NCI-H1105 (cell line): Measurements from ENCODE around the gene AMOTL1.
"Not testable (repeated sequence)": the region's sequence is repeated elsewhere in the genome, so short reads cannot be mapped to it uniquely, and the experiment has no call there.

Experiments
- DNase-seq: peaks from one replicate; lab custom pipeline; 2025; lab: John Stamatoyannopoulos, UW

Gene AMOTL1

GRCh38 chr11:94791942-94792341 lies 23.8 kb downstream of the AMOTL1 start:
- not testable (repeated sequence) for DNase-seq

GRCh38 chr11:94792451-94792850 lies 24.3 kb downstream of the AMOTL1 start:
- no peak for DNase-seq

GRCh38 chr11:94793002-94793401 lies 24.8 kb downstream of the AMOTL1 start:
- no peak for DNase-seq

DNA sequence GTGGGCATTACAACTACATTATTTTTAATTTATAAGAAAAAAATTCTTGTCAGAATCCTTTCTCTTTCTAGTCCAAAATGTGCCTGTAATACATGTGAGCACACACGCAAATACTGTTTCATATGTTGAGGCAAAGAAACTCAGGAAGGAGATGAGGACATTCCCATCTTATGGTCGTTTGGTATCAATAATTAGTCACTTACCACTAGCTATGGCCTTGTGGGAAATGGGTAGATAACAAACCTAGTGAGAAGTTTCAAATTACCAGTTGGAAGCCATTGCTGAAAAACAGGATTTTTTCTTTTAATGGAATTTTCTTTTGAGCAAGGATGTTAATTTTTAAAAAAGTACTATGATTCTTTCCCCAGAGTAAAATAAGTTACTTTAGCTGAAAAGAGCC lies 25.7 kb downstream of the AMOTL1 start:
- no peak for DNase-seq

- DNase-seq: no peak
Measured at GRCh38 chr11:94794287-94795168, 26.4 kb downstream of the AMOTL1 start.

GRCh38 chr11:94795476-94796189 lies 27.5 kb downstream of the AMOTL1 start:
- no peak for DNase-seq

GRCh38 chr11:94796190-94796580 lies 28.0 kb downstream of the AMOTL1 start:
- no peak for DNase-seq

DNA sequence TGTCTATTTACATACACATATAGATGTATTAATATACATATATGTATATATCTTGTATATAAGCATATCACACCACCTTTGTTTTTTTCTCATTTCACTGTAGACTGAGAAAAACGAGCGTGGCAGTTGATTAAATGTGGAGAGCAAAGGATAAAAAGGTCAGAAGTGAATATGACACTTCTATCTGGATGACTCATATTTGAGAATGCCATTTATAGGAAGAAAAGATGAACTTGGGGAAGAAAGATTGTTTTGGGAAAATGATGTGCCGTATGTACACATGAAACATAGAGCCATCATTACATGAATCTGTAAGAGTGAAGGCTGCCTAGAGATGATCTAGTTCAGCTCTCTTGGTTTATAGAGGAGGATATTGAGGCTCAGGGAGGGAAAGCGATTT lies 28.7 kb downstream of the AMOTL1 start:
- no peak for DNase-seq

GRCh38 chr11:94799726-94800125 lies 31.6 kb downstream of the AMOTL1 start:
- no peak for DNase-seq

DNA sequence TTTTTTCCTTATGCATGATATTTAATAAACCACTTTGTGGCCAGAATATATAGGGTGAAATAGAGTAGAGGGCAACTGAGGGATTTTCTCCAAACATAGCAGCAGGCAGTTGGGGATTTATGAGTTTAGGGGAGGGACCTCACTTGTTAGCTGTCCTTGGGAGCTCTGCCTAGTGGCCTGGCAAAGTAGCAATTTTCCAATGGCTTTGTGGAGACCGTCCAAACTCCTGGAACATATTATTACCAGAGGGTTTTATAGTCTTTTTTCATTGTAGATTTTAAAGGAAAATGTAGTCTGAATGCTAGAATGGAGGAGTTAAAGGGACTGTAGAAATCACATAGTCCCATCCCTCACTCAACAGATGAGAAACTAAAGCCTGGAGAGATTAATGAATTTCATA lies 32.3 kb downstream of the AMOTL1 start:
- no peak for DNase-seq

DNA sequence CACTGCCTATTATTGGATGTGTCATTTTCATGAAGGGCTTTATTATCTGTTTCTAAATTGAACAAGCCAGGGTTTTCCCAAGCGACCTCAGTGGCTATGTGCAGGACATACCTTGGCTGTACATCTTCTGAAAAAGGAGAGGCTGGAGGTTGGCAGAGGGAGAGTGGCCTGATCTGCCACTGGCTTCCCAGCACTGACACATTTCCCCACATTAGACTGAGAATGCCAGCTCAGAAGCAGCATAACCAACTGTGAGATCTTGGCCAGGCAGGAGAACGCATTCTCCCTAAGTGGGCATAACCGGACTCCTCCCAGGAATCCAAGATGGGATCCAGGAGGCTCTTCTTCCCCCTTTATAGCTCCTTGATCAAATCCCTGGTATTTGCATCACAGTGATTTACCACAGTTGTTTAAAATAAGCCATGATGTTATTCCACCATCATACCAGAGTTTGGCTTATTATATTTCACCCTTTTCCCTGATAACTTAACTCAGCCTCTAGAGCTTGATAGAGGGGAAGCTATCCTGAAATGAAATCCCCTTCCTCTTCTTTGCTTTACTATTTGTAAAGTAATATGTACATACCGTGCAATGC lies 33.8 kb downstream of the AMOTL1 start:
- no peak for DNase-seq

DNA sequence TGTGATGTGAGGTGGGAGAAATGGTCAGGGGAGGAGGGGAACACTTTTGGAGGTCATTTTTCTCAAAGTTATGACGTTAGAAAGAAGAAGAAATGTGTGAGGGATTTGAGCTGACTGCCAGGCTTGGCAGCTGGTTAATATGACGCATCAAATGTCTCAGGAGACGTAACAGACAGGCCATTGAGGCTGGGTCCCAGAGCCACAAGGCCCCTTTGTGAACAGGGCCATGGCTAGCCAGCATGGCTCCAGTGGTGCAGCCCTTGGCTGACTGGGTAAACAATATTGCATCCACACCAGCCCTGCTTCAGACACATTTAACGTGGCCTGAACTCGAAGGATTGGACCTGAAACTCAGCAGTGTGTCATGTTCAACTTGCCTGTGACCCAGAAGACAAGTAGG lies 34.3 kb downstream of the AMOTL1 start:
- DNase-seq: no peak

- DNase-seq: no peak
Measured at GRCh38 chr11:94803491-94803890, 35.3 kb downstream of the AMOTL1 start.

DNA sequence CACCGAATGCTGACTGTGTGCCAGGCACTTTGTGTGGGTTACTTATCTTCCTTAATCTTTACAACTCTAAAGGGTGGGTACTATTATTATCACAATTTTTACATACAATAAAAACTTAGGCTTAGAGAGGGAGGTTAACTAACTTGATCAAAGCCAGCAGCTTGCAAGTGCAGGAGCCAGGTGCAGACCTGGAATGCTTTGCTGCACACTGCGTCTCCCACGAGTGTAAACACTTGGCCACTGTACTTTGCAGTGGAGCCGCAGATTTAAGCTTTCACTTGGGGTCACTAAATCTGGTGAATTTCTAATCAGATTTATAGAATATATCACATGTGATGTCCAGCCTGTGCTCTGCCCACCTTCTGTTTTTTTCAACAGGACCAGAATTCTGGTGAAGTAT lies 36.7 kb downstream of the AMOTL1 start:
- no peak for DNase-seq

DNA sequence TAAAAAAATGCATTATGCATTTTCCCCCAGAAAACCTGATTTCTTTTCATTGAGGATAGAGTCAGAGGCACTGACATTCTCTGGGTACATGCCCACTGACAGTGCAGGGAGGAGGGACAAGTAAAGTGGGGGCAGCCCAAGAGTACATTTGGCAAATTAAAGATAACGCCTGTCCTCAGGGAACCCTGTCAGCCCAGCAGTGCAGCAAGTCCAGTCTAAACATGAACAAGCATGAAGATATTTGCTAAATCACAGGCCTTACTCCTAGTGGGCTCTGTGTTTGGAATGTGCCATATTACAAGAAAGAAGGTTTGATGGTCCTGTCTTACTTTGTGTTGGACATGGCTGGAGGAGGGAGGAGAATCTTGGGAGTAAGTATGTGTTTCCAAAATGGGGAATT lies 37.9 kb downstream of the AMOTL1 start:
- DNase-seq: no peak

DNA sequence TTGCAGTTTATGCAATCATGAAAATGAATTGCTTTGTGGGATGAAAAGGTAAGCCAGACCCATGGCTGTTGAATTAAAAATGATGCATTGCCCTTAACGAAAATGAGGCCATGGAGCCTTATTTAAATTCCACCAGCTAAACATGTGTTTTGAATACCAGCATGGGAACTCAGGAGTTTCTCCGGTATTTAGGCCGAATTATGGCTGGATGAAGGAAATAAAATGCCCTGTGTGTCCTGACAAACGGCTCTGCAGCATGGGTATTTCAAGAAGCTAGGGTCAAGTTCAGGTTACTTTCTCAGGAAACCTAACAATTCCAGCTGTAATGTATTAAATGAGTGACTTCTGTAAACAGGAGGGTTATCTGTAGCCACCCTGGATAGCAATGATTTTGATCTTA lies 38.3 kb downstream of the AMOTL1 start:
- DNase-seq: no peak

DNA sequence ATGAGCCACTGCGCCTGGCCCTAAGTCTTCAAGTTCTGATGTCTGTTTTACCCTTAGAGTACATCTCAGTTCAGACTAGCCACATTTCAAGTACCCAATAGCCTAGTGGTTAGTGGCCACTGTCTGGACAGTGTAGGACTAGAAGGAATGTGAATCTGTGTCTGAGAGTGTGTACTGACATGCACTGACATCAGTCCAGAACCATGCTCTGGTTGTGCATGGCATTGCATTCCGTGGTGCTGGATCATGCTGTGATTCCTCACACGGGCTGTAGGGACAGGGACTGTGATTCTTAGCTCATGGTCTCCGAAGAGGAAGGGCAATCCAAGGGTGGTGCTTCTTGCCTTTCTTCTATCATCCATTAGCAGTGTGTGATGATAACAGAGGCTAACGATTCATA lies 41.1 kb downstream of the AMOTL1 start:
- no peak for DNase-seq

GRCh38 chr11:94812724-94813720 lies 44.9 kb downstream of the AMOTL1 start:
- not testable (repeated sequence) for DNase-seq

GRCh38 chr11:94814272-94814976 lies 46.3 kb downstream of the AMOTL1 start:
- DNase-seq: no peak

DNA sequence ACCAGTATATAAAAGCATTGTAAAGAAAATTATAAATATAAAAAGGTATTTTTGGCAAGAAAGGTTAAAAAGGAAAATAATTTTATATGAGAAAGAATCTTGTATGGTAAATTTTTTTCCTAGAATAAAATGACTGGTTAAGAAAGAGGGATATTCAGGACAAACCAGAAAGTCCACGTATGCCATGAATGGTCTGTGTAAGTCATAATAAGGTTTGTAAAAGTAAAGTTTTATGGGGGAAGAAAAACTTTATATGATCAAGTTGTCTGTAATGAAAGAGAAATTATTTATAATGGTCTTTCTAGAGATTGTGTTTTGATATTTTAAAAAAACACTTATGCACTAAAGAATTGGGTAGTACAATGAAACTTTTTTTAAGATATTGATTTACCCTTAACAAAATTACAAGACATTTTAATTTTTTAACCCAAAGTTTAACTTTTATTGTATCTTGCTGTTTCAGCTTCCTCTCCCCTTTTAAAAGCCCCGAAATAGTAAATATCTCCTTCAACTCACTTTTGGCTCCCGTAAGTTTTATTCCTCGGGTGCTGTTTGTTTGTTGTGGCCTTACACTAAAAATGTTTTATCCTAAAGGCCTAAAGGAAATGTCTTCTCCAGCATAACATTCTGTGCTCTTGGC lies 47.7 kb downstream of the AMOTL1 start:
- DNase-seq: no peak

DNA sequence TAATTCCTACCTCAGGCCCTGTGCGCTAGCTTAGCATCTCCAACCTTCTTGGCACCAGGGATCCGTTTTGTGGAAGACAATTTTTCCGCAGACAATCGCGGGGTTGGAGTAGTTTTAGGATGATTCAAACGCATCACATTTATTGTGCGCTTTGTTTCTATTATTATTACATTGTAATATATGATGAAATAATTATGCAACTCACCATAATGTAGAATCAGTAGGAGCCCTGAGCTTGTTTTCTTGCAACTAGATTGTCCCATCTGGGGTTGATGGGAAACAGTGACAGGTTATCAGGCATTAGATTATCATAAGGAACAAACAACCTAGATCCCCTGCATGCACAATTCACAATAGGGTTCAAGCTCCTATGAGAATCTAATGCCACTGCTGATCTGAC lies 52.3 kb downstream of the AMOTL1 start:
- DNase-seq: no peak
